ENCODE measurements around the gene MISP3.

- TF ChIP-seq SP1 (IDR thresholded peaks at IDR 0.05; ENCODE audit: low read depth, low read length) (no peak), TAF1 (IDR thresholded peaks at IDR 0.05; ENCODE audit: low read depth, low read length) (no peak), CTCF (IDR thresholded peaks at IDR 0.05; ENCODE audit: control extremely low read depth in 1 of 3, insufficient read depth in 1 of 3, low read depth in 1 of 3, low read length in 3 of 3) (no peak), CREB1 (IDR thresholded peaks at IDR 0.05) (no peak), EP300 (IDR thresholded peaks at IDR 0.05; ENCODE audit: borderline replicate concordance in 1 of 2, low read depth in 2 of 2, low read length in 2 of 2) (no peak), POLR2AphosphoS5 (IDR thresholded peaks at IDR 0.05; ENCODE audit: low read depth, low read length) (no peak), POLR2A (IDR thresholded peaks at IDR 0.05; ENCODE audit: control extremely low read depth in 1 of 2, low read depth in 2 of 2, low read length in 2 of 2) (no peak), EZH2 (IDR thresholded peaks at IDR 0.05; ENCODE audit: low read depth, low read length, severe bottlenecking) (no peak), SIRT6 (IDR thresholded peaks at IDR 0.05; ENCODE audit: low read length) (no peak), CEBPB (IDR thresholded peaks at IDR 0.05; ENCODE audit: low read depth, low read length) (no peak), CHD1 (IDR thresholded peaks at IDR 0.05; ENCODE audit: low read depth, low read length) (no peak), SP4 (IDR thresholded peaks at IDR 0.05; ENCODE audit: low read length) (no peak), RNF2 (IDR thresholded peaks at IDR 0.05; ENCODE audit: borderline replicate concordance, low read depth, low read length, missing control alignments, poor library complexity, severe bottlenecking) (no peak)
Measured at GRCh38 chr19:14094854-14095253, 22.3 kb downstream of the MISP3 start.
